Mesendoderm (in vitro differentiated cells): ENCODE data around the gene TMEM183A.

Experiments
- DNase-seq: peaks from one replicate; pipeline ENCODE4 v3.0.0; 2013
- H2AK5ac ChIP-seq: 2 replicates; pipeline ENCODE4 v1.6.1; 2013; ENCODE audit warnings: low read length, inconsistent platforms
- H2BK120ac ChIP-seq: 2 replicates; pipeline ENCODE4 v1.6.1; 2013; ENCODE audit warnings: low read depth, mild to moderate bottlenecking, low read length, moderate library complexity, mixed read lengths
- H2BK15ac ChIP-seq: replicated peaks from 2 replicates; pipeline ENCODE4 v1.6.1; 2013; ENCODE audit warnings: low read depth, mild to moderate bottlenecking, moderate library complexity
- H2BK5ac ChIP-seq: 2 replicates; pipeline ENCODE4 v1.6.1; 2013; ENCODE audit warnings: low read length, inconsistent platforms
- H3K18ac ChIP-seq: 2 replicates; pipeline ENCODE4 v1.6.1; 2013; ENCODE audit warnings: mild to moderate bottlenecking, low read length, mixed read lengths
- H3K23ac ChIP-seq: one replicate; pipeline ENCODE4 v1.6.1; 2013; ENCODE audit warnings: low read length
- H3K27ac ChIP-seq: 2 replicates; pipeline ENCODE4 v1.5.1; 2013; ENCODE audit warnings: low read depth, mild to moderate bottlenecking, inconsistent platforms, low read length, moderate library complexity
- H3K27me3 ChIP-seq: 2 replicates; pipeline ENCODE4 v1.6.1; 2013; ENCODE audit warnings: low read length, control low read depth, mild to moderate bottlenecking, inconsistent platforms; ENCODE audit not compliant: insufficient read depth, poor library complexity
- H3K36me3 ChIP-seq: 2 replicates; pipeline ENCODE4 v1.6.1; 2013; ENCODE audit warnings: low read length, inconsistent platforms; ENCODE audit not compliant: control insufficient read depth, insufficient read depth
- H3K4ac ChIP-seq: one replicate; pipeline ENCODE4 v1.6.1; 2013; ENCODE audit warnings: low read depth, mild to moderate bottlenecking, low read length, moderate library complexity
- H3K4me1 ChIP-seq: 2 replicates; pipeline ENCODE4 v1.6.1; 2013; ENCODE audit warnings: low read depth, low read length, inconsistent platforms; ENCODE audit not compliant: control insufficient read depth
- H3K4me2 ChIP-seq: 2 replicates; pipeline ENCODE4 v1.6.1; 2013; ENCODE audit warnings: low read length
- H3K4me3 ChIP-seq: 2 replicates; pipeline ENCODE4 v1.5.1; 2013; ENCODE audit warnings: mild to moderate bottlenecking, low read length
- H3K56ac ChIP-seq: one replicate; pipeline ENCODE4 v1.6.1; 2013; ENCODE audit warnings: low read length
- H3K79me1 ChIP-seq: 2 replicates; pipeline ENCODE4 v1.6.1; 2013; ENCODE audit warnings: low read length, inconsistent platforms
- H3K79me2 ChIP-seq: 2 replicates; pipeline ENCODE4 v1.6.1; 2013; ENCODE audit warnings: mild to moderate bottlenecking, low read length; ENCODE audit not compliant: control insufficient read depth, insufficient read depth
- H3K9ac ChIP-seq: 2 replicates; pipeline ENCODE4 v1.6.1; 2013; ENCODE audit warnings: low read length, inconsistent platforms
- H4K5ac ChIP-seq: one replicate; pipeline ENCODE4 v1.6.1; 2013; ENCODE audit warnings: low read length
- H4K8ac ChIP-seq: one replicate; pipeline ENCODE4 v1.6.1; 2013; ENCODE audit warnings: low read depth, mild to moderate bottlenecking, control low read depth, low read length, moderate library complexity
- WGBS: extraction: QIAGEN DNeasy Blood & Tissue Kit; methylation state at CpG from one replicate; pipeline ENCODE4 v1.1.7; 2013; ENCODE audit warnings: low lambda C conversion rate, missing lambda C conversion rate; ENCODE audit not compliant: insufficient coverage; ENCODE audit errors: extremely low coverage; 5-methylcytosine and 5-hydroxymethylcytosine counted together

The TMEM183A gene

DNA sequence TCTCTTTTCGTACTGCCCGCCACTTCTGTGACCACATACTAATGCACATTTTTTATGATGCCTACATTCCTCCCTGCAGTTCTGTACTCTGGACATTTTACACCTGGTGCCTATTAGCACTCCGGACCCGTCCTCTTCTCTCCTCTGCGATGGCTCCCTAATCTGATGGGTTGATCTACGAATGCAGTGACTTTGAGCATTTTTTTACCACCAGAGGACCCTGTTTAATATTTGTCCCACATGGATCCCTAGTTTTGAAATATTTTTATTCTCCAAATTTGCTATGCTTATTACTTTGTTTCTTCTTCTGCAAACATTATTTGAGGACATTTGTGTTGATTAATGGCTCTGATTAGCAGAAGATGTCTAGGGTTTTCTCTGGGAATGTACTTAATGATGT, 24.3 kb downstream of the TMEM183A start:
- H3K4me2 ChIP-seq, result no peak overlapping the region
- H4K8ac ChIP-seq, result no peak overlapping the region
- no peak overlapping the region for H3K9ac ChIP-seq
- H3K27ac ChIP-seq, result no peak overlapping the region
- WGBS, result no CpG with 5 or more reads among the region's 6 CpGs
- no peak for DNase-seq
- H3K4me1 ChIP-seq, result peaks cover 4% of the 10 kb centered on the region
- H2BK120ac ChIP-seq, result no peak overlapping the region
- H3K56ac ChIP-seq, result no peak overlapping the region
- H3K79me2 ChIP-seq, result no peaks in the 10 kb centered on the region
- H2BK15ac ChIP-seq, result no peak overlapping the region
- no peak overlapping the region for H2AK5ac ChIP-seq
- no peak overlapping the region for H3K18ac ChIP-seq
- no peak overlapping the region for H3K4me3 ChIP-seq
- no peak overlapping the region for H3K23ac ChIP-seq
- no peaks in the 10 kb centered on the region for H3K79me1 ChIP-seq
- no peaks in the 10 kb centered on the region for H3K36me3 ChIP-seq
- H2BK5ac ChIP-seq, result no peak overlapping the region
- H3K4ac ChIP-seq, result no peak overlapping the region
- H4K5ac ChIP-seq, result no peak overlapping the region
- peaks cover 4% of the 10 kb centered on the region for H3K27me3 ChIP-seq

DNA sequence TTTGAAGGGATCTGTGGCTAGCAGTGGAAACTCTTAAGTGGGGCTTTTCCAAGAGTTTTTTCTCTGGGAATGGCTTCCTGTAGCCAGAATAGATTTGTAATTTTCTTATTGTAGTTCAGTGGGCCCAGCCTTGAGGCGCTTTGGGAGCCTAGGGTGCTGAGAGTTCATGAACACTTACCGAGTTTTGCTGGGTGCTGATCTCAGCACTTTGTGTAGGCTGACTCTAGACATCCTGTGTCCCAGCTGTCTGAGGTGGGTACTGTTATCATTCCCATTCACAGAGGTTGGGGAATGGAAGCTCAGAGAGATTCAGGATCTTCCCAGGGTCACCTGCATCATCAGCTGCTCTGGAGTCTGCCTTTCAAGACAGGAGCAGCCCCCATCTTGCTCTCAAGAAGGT, 26.1 kb downstream of the TMEM183A start:
- no CpG with 5 or more reads among the region's 2 CpGs for WGBS

DNA sequence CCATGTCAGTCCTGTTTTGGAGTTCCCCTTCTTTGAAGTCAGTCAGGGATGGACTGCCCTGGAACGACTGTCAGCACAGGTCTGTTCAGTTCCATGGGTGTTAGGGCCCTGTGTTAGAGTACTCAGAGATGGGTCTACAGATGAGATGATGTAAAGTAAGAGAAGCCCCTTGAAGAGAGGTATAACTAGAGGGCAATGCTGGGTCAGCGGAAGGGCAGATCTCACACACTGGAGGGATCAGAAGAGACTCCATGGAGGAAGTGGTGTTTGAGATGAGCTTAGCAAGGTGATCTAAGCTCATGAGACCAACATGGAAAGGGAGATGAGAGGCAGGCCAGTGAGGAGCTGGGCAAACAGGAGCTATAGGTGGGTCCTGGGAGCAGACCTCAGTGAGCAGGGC, 26.7 kb downstream of the TMEM183A start:
- no peak overlapping the region for H2BK5ac ChIP-seq
- no peak overlapping the region for H2AK5ac ChIP-seq
- no peaks in the 10 kb centered on the region for H3K27me3 ChIP-seq

More for the DNA sequence above, 26.1 kb downstream of the TMEM183A start:
- Histone ChIP-seq H3K79me2 (no peaks in the 10 kb centered on the region), H3K23ac (no peak overlapping the region), H3K27ac (no peak overlapping the region), H3K79me1 (no peaks in the 10 kb centered on the region), H3K27me3 (no peaks in the 10 kb centered on the region), H4K5ac (no peak overlapping the region), H2BK120ac (no peak overlapping the region), H2BK15ac (no peak overlapping the region), H3K4me1 (no peaks in the 10 kb centered on the region), H4K8ac (no peak overlapping the region), H3K18ac (no peak overlapping the region), H3K4me2 (no peak overlapping the region), H3K4ac (no peak overlapping the region), H3K9ac (no peak overlapping the region), H2AK5ac (no peak overlapping the region), H2BK5ac (no peak overlapping the region), H3K56ac (no peak overlapping the region), H3K36me3 (no peaks in the 10 kb centered on the region), H3K4me3 (no peak overlapping the region)
- DNase-seq, result no peak

DNA sequence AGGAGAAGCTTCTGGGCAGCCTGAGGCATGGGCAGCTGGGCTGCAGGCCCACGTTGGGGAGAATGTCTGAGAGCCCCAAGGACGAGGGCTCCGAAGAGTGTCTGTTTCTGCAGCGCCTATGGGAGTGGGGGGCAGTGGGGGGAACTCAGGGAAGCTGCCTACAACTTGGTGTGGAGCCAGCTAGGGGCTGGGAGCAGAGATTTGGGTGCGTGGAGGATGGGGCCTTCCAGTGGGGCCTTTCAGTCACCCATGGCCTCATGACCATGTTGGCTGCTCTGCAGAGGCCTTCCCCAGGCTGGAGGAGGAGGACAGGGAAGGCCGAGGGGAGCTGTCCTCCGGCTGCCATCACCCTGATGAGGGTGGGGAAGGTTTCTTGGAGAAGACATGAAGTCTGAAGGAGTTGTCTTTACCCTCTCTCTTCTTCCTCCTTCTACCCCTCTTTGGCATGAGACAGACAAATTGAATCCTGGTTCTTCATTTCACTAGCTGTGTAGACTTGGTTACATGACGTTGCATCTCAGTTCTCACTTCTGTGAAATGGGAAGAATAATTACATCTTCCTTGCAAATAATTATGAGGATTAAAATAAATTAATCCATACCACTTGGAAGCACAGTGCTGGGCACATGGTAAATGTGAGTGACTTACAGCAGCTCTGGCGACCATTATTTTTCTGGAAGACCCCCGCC, 27.4 kb downstream of the TMEM183A start:
- Histone ChIP-seq H2AK5ac (no peak overlapping the region), H4K5ac (no peak overlapping the region), H3K4ac (no peak overlapping the region), H3K4me3 (no peak overlapping the region), H3K79me2 (no peaks in the 10 kb centered on the region), H3K9ac (no peak overlapping the region), H2BK120ac (no peak overlapping the region), H3K56ac (no peak overlapping the region), H3K36me3 (no peaks in the 10 kb centered on the region), H3K79me1 (no peaks in the 10 kb centered on the region), H3K27me3 (no peaks in the 10 kb centered on the region), H2BK15ac (no peak overlapping the region), H3K27ac (no peak overlapping the region), H4K8ac (no peak overlapping the region), H3K23ac (no peak overlapping the region), H3K4me1 (no peaks in the 10 kb centered on the region), H3K18ac (no peak overlapping the region), H3K4me2 (no peak overlapping the region), H2BK5ac (no peak overlapping the region)
- WGBS, result no CpG with 5 or more reads among the region's 10 CpGs
- no peak for DNase-seq

More for the DNA sequence above, 26.7 kb downstream of the TMEM183A start:
- H3K27ac ChIP-seq, result no peak overlapping the region
- DNase-seq, result no peak
- no peak overlapping the region for H3K4ac ChIP-seq
- no peak overlapping the region for H4K5ac ChIP-seq
- H3K4me3 ChIP-seq, result no peak overlapping the region
- no peak overlapping the region for H3K9ac ChIP-seq
- no peaks in the 10 kb centered on the region for H3K79me2 ChIP-seq
- no CpG with 5 or more reads among the region's 2 CpGs for WGBS
- no peak overlapping the region for H3K4me2 ChIP-seq
- no peaks in the 10 kb centered on the region for H3K79me1 ChIP-seq
- H3K36me3 ChIP-seq, result no peaks in the 10 kb centered on the region
- H2BK15ac ChIP-seq, result no peak overlapping the region
- no peak overlapping the region for H4K8ac ChIP-seq
- no peak overlapping the region for H2BK120ac ChIP-seq
- H3K56ac ChIP-seq, result no peak overlapping the region
- H3K18ac ChIP-seq, result no peak overlapping the region
- no peak overlapping the region for H3K23ac ChIP-seq
- H3K4me1 ChIP-seq, result no peaks in the 10 kb centered on the region

DNA sequence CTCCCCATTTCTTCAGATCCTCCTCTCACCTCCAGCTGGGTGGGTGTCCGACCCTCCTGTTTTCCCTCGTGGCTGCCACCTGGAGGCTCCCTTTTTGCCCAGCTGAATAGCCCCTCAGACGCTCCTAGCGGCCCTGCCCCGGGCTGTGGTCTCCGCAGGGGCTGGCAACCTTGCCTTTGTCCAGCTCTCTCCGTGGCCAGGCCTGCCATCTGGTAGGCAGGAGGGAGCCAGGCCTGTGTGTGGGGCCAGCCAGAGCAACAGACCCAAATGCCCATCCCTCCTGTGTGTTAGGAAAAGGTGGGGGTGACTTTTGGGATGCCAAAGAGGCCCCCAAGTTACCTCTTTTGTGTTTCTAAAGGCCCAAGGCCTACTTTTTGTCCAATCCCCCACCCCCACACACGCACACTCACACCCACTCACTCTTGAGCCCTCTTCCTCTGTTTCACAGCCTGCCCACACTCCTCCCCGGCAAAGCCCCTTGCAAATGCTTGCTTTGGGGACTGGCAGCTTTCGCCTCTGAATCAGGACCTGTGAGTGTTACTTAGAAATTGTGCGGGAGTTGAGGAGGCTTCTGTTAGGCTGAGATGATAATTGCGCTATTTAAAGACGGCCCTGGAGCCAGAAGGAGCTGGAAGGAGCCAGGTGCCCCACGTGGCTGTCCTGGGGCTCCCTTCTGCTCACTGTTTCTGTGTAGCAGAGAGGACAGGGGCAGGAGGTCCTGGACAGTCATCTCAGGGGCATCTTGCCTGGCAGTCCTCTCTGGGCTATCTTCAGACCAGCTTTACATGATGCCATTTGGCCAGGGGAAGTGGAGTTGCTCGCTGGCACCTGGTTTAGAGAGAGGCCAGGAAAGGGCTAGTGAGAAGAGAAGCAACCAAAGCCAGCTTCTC, 28.2 kb downstream of the TMEM183A start:
- no CpG with 5 or more reads among the region's 15 CpGs for WGBS
- no peak overlapping the region for H3K27ac ChIP-seq

More for the DNA sequence above, 28.2 kb downstream of the TMEM183A start:
- Histone ChIP-seq H3K79me2 (no peaks in the 10 kb centered on the region), H3K9ac (no peak overlapping the region), H3K18ac (no peak overlapping the region), H3K23ac (no peak overlapping the region), H4K8ac (no peak overlapping the region), H3K36me3 (no peaks in the 10 kb centered on the region), H3K4me1 (no peaks in the 10 kb centered on the region), H3K4me2 (no peak overlapping the region), H3K4me3 (no peak overlapping the region), H2BK15ac (no peak overlapping the region), H3K4ac (no peak overlapping the region), H3K27me3 (no peaks in the 10 kb centered on the region), H4K5ac (no peak overlapping the region), H3K56ac (no peak overlapping the region), H3K79me1 (no peaks in the 10 kb centered on the region), H2AK5ac (no peak overlapping the region), H2BK5ac (no peak overlapping the region), H2BK120ac (no peak overlapping the region)
- no peak for DNase-seq
